ENCODE data around the gene LCN2. TPM values are rescaled to one million over a fixed set of nuclear protein-coding genes. Genes with fewer than 3 reads are reported as not detected.

The LCN2 gene
- total RNA-seq, 4 donors from 2014 or later = 0.98 to 2.6 TPM; not detected in 2

GRCh38 chr9:128185979-128186965, 37.0 kb downstream of the LCN2 start:
- no peaks in the 10 kb centered on the region for H3K27me3 ChIP-seq
- no peak for DNase-seq
- TF ChIP-seq POLR2A (IDR thresholded peaks at IDR 0.05) (no peak), CTCF (IDR thresholded peaks at IDR 0.05) (no peak)
- H3K36me3 ChIP-seq = no peaks in the 10 kb centered on the region
- H3K9me3 ChIP-seq = no peaks in the 10 kb centered on the region
- intact Hi-C loops (cut with DNase I; ENCODE audit: low total_unique reads) = no loop called here
- H3K4me1 ChIP-seq = peaks cover 0 to 6% of the 10 kb centered on the region in 2 donors
- H3K4me3 ChIP-seq = no peak overlapping the region
- no peak overlapping the region for H3K27ac ChIP-seq

- intact Hi-C loops (cut with DNase I; ENCODE audit: low total_unique reads) = no loop called here
- Histone ChIP-seq H3K4me1 (peaks cover 0 to 6% of the 10 kb centered on the region in 2 donors), H3K4me3 (no peak overlapping the region), H3K36me3 (no peaks in the 10 kb centered on the region), H3K27ac (no peak overlapping the region), H3K9me3 (no peaks in the 10 kb centered on the region), H3K27me3 (no peaks in the 10 kb centered on the region)
- no peak for TF ChIP-seq CTCF (IDR thresholded peaks at IDR 0.05)
- TF ChIP-seq POLR2A (IDR thresholded peaks at IDR 0.05) = no peak
- no peak for DNase-seq
Observed at GRCh38 chr9:128187361-128187760, 38.1 kb downstream of the LCN2 start.

- Histone ChIP-seq H3K4me3 (no peak overlapping the region), H3K27ac (no peak overlapping the region), H3K27me3 (no peaks in the 10 kb centered on the region), H3K36me3 (no peaks in the 10 kb centered on the region), H3K9me3 (no peaks in the 10 kb centered on the region), H3K4me1 (peaks cover 0 to 6% of the 10 kb centered on the region in 2 donors)
- TF ChIP-seq CTCF (IDR thresholded peaks at IDR 0.05) (no peak), POLR2A (IDR thresholded peaks at IDR 0.05) (no peak)
- no peak for DNase-seq
- intact Hi-C loops (cut with DNase I; ENCODE audit: low total_unique reads) = no loop called here
Observed at GRCh38 chr9:128188209-128188608, 39.0 kb downstream of the LCN2 start.

- TF ChIP-seq POLR2A (IDR thresholded peaks at IDR 0.05) (no peak), CTCF (IDR thresholded peaks at IDR 0.05) (no peak)
- intact Hi-C loops (cut with DNase I; ENCODE audit: low total_unique reads) = no loop called here
- DNase-seq = no peak
- Histone ChIP-seq H3K27me3 (no peaks in the 10 kb centered on the region), H3K9me3 (no peaks in the 10 kb centered on the region), H3K36me3 (no peaks in the 10 kb centered on the region), H3K27ac (no peak overlapping the region), H3K4me1 (peaks cover 0 to 6% of the 10 kb centered on the region in 2 donors), H3K4me3 (no peak overlapping the region)
Observed at GRCh38 chr9:128190013-128190412, 40.8 kb downstream of the LCN2 start.
